HEK293 (cell line): ENCODE results near the gene R3HDM1.

Experiments
- ZBTB6 ChIP-seq: fragments of 450-650 bp; formaldehyde crosslinking; IDR thresholded peaks from 2 replicates; pipeline ENCODE4 v1.5.1; 2017; ENCODE audit warnings: missing biosample characterization, missing genetic modification characterization
- ZNF221 ChIP-seq: fragments of 450-650 bp; formaldehyde crosslinking; IDR thresholded peaks from 2 replicates; pipeline ENCODE4 v1.5.1; 2017; ENCODE audit warnings: missing biosample characterization, missing genetic modification characterization, borderline replicate concordance
- ZNF521 ChIP-seq: fragments of 450-650 bp; formaldehyde crosslinking; IDR thresholded peaks from 2 replicates; pipeline ENCODE4 v1.5.1; 2017; ENCODE audit warnings: missing biosample characterization, mild to moderate bottlenecking, missing genetic modification characterization

- TF ChIP-seq ZBTB6 = no peak
- TF ChIP-seq ZNF521 = no peak
- no peak for TF ChIP-seq ZNF221 (tag by site-specific recombination)
Measured at GRCh38 chr2:135530313-135531230, 712 bp upstream of the R3HDM1 start, which contains the start of gene ZRANB3.
